Measurements from ENCODE around the gene PPA1.
"Not testable (repeated sequence)": the region's sequence is repeated elsewhere in the genome, so short reads cannot be mapped to it uniquely, and the experiment has no call there.

The PPA1 gene

DNA sequence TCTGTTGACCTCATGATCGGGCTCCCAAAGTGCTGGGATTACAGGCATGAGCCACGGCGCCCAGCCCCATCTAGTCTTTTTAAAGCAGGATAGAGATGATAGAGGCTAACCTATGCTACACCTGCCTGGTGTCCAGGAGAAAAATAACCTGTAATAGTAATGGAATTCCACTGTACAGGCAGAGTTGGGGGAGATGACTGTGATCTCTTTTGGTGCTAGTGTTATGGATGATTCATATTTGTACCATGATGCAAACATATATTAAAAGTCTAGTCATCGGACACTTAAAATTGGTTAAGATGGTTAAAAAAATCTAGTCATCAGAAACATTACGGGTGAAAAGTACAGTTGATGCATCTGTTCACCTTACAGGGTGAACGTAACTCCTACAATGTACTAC lies 56.8 kb downstream of the PPA1 start:
- H3K36me3 Mint-ChIP-seq: peaks cover 2% of the 10 kb centered on the region
- H3K27me3 Mint-ChIP-seq: peaks cover 2% of the 10 kb centered on the region
- H3K4me1 Mint-ChIP-seq (ENCODE audit: low read depth): peaks cover 17% of the 10 kb centered on the region
- H3K4me3 Mint-ChIP-seq: no peak overlapping the region
- H3K9me3 Mint-ChIP-seq (ENCODE audit: low read depth): no peaks in the 10 kb centered on the region
- no peak overlapping the region for H3K27ac Mint-ChIP-seq

- H3K27me3 Mint-ChIP-seq: peaks cover 2% of the 10 kb centered on the region
- peaks cover 2% of the 10 kb centered on the region for H3K36me3 Mint-ChIP-seq
- H3K27ac Mint-ChIP-seq: no peak overlapping the region
- no peaks in the 10 kb centered on the region for H3K9me3 Mint-ChIP-seq (ENCODE audit: low read depth)
- peaks cover 20% of the 10 kb centered on the region for H3K4me1 Mint-ChIP-seq (ENCODE audit: low read depth)
- H3K4me3 Mint-ChIP-seq: no peak overlapping the region
Measured at GRCh38 chr10:70175516-70175915, 57.7 kb downstream of the PPA1 start.

DNA sequence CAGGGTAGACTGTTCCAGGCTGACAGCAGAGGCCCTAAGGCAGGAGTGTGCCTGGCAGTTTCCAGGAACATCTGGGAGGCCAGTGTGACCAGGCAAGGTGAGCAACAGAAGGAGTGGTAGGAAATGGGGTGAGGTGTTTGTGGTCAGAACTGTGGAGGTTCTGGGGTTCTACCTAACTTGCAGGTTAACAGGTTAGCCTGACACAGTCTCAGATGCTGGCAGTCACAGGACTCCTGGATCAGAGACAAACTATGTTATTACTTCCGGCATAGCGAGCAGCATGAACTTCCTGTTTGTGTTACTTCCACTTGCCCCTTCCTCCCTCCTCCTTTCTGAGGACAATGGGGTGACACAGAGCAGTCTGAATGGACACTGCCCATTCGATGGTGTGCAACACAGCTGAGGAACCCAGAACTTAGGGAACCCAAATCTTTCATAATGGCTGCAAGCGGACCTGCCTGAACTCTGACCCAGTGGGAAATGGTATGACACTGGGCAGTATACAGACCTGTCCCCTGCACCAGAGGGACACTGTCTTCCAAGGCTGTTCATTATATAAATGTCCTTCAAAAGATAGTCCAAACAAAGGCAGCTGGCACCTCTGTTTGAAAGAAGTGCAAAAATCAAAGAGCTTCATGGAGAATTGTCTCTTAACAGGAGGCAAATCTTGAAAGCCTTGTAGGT lies 59.0 kb downstream of the PPA1 start:
- Mint-ChIP-seq H3K9me3 (ENCODE audit: low read depth) (no peaks in the 10 kb centered on the region), H3K36me3 (no peaks in the 10 kb centered on the region), H3K4me1 (ENCODE audit: low read depth) (peaks cover 24% of the 10 kb centered on the region), H3K4me3 (peak overlapping the region; percentile 19), H3K27ac (peak overlapping the region; percentile 80), H3K27me3 (no peaks in the 10 kb centered on the region)

GRCh38 chr10:70169649-70170364 lies 63.4 kb downstream of the PPA1 start:
- H3K4me1 Mint-ChIP-seq (ENCODE audit: low read depth): peaks cover 60% of the 10 kb centered on the region
- H3K4me3 Mint-ChIP-seq: peak overlapping the region; percentile 96
- H3K27ac Mint-ChIP-seq: peak overlapping the region; percentile 95
- H3K9me3 Mint-ChIP-seq (ENCODE audit: low read depth): no peaks in the 10 kb centered on the region
- peaks cover 8% of the 10 kb centered on the region for H3K36me3 Mint-ChIP-seq
- no peaks in the 10 kb centered on the region for H3K27me3 Mint-ChIP-seq

DNA sequence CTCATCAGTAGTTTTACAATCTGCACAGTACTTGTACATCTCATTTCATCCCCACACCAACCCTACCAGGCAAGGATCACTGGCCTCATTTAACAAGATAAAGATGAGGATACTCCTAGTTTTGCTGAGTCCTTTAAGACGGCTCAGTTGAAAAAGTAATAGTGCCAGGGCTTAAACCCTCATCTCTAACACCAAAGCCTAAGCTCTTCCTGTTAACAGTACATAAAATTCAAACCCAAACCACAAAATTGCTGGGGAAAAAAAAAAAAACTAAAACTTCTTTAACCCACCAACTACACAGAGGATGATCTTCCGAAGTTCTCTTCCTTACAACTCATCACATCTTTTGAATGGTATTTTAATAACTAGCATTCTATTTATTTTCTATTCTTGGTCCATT lies 64.2 kb downstream of the PPA1 start:
- Mint-ChIP-seq H3K9me3 (ENCODE audit: low read depth) (no peaks in the 10 kb centered on the region), H3K27me3 (no peaks in the 10 kb centered on the region), H3K4me3 (peak overlapping the region; percentile 96), H3K4me1 (ENCODE audit: low read depth) (peaks cover 60% of the 10 kb centered on the region), H3K27ac (peak overlapping the region; percentile 95), H3K36me3 (peaks cover 8% of the 10 kb centered on the region)

DNA sequence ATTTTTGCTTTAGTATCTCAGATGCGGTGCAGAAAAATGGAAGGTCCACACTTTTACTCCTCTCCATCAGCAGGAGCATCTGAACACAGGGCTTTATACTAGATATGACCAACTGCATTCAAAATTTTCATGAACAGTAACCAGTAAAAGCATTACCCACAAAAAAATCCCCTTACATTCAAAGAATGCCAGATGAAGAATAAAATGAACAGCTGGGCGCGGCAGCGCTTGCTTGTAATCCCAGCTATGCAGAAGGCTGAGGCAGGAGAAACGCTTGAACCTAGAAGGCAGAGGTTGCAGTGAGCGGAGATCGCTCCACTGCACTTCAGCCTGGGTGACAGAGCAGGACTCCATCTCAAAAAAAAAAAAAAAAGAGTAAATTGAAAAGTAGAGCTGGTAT lies 66.0 kb downstream of the PPA1 start:
- Mint-ChIP-seq H3K9me3 (ENCODE audit: low read depth) (no peaks in the 10 kb centered on the region), H3K27ac (no peak overlapping the region), H3K4me3 (peak overlapping the region; percentile 57), H3K36me3 (peaks cover 13% of the 10 kb centered on the region), H3K4me1 (ENCODE audit: low read depth) (peaks cover 69% of the 10 kb centered on the region), H3K27me3 (no peaks in the 10 kb centered on the region)

- Mint-ChIP-seq H3K4me3 (peak overlapping the region; percentile 58), H3K9me3 (ENCODE audit: low read depth) (no peaks in the 10 kb centered on the region), H3K36me3 (peaks cover 16% of the 10 kb centered on the region), H3K27ac (peak overlapping the region; percentile 58), H3K4me1 (ENCODE audit: low read depth) (peaks cover 77% of the 10 kb centered on the region), H3K27me3 (no peaks in the 10 kb centered on the region)
Measured at GRCh38 chr10:70166394-70166793, 66.8 kb downstream of the PPA1 start.

- peaks cover 84% of the 10 kb centered on the region for H3K4me1 Mint-ChIP-seq (ENCODE audit: low read depth)
- peaks cover 22% of the 10 kb centered on the region for H3K36me3 Mint-ChIP-seq
- peak overlapping the region; percentile 78 for H3K4me3 Mint-ChIP-seq
- peak overlapping the region; percentile 93 for H3K27ac Mint-ChIP-seq
- no peaks in the 10 kb centered on the region for H3K9me3 Mint-ChIP-seq (ENCODE audit: low read depth)
- no peaks in the 10 kb centered on the region for H3K27me3 Mint-ChIP-seq
Measured at GRCh38 chr10:70164163-70164562, 69.1 kb downstream of the PPA1 start.

DNA sequence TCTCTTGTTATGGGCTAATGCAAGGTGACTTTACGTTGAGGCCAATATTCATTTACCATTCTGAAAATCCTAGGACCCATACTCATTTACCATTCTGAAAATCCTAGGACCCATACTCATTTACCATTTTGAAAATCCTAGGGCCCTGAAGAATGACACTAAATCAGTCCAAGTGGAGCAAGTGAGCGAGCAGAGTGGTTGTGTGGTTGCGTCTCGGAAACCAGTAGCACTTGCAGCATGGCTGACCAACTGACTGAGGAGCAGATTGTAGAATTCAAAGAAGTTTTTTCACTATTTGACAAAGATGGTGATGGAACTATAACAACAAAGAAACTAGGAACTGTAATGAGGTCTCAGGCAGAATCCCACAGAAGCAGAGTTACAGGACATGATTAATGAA lies 69.8 kb downstream of the PPA1 start:
- Mint-ChIP-seq H3K9me3 (ENCODE audit: low read depth) (no peaks in the 10 kb centered on the region), H3K27ac (peak overlapping the region; percentile 93), H3K4me3 (peak overlapping the region; percentile 78), H3K36me3 (peaks cover 20% of the 10 kb centered on the region), H3K4me1 (ENCODE audit: low read depth) (peaks cover 79% of the 10 kb centered on the region), H3K27me3 (no peaks in the 10 kb centered on the region)

- peaks cover 73% of the 10 kb centered on the region for H3K4me1 Mint-ChIP-seq (ENCODE audit: low read depth)
- H3K36me3 Mint-ChIP-seq: peaks cover 20% of the 10 kb centered on the region
- peak overlapping the region; percentile 78 for H3K4me3 Mint-ChIP-seq
Measured at GRCh38 chr10:70162892-70163201, 70.4 kb downstream of the PPA1 start.

DNA sequence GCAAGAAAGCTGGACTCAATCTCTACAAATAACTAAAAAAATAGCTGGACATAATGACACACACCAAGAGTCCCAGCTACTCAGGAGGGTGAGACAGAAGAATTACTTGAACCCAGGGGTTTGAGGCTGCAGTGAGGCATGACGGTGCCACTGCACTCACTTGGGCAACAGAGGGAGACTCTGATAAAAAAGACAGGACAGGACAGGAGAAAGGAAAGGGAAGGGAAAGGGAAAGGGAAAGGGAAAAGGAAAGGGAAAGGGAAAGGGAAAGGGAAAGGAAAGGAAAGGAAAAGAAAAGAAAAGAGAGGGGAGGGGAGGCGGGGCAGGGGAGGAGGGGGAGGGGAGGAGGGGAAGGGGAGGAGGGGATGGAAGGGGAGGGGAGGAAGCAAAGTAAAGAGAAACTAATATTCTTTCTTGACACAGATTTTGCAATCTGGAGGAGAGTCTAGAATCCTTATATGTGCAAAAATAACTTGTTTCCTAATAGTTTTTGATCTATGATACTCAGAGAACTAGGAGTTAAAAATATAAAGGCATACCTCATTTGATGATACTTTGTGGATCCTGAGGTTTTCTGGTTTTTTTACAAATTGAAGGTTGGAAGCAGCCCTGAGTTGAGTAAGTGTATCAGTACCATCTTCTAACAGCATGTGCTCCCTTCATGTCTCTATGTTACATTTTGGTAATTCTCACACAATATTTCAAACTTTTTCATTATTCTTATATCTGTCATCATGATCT lies 70.9 kb downstream of the PPA1 start:
- H3K27ac Mint-ChIP-seq: peak overlapping the region; percentile 93
- H3K27me3 Mint-ChIP-seq: no peaks in the 10 kb centered on the region
- H3K36me3 Mint-ChIP-seq: peaks cover 20% of the 10 kb centered on the region
- peak overlapping the region; percentile 78 for H3K4me3 Mint-ChIP-seq
- no peaks in the 10 kb centered on the region for H3K9me3 Mint-ChIP-seq (ENCODE audit: low read depth)
- H3K4me1 Mint-ChIP-seq (ENCODE audit: low read depth): peaks cover 71% of the 10 kb centered on the region

More at GRCh38 chr10:70162892-70163201, 70.4 kb downstream of the PPA1 start:
- peak overlapping the region; percentile 93 for H3K27ac Mint-ChIP-seq
- H3K9me3 Mint-ChIP-seq (ENCODE audit: low read depth): no peaks in the 10 kb centered on the region
- no peaks in the 10 kb centered on the region for H3K27me3 Mint-ChIP-seq

- peak overlapping the region; percentile 93 for H3K27ac Mint-ChIP-seq
- no peaks in the 10 kb centered on the region for H3K9me3 Mint-ChIP-seq (ENCODE audit: low read depth)
- peaks cover 22% of the 10 kb centered on the region for H3K36me3 Mint-ChIP-seq
- peak overlapping the region; percentile 78 for H3K4me3 Mint-ChIP-seq
- no peaks in the 10 kb centered on the region for H3K27me3 Mint-ChIP-seq
- peaks cover 62% of the 10 kb centered on the region for H3K4me1 Mint-ChIP-seq (ENCODE audit: low read depth)
Measured at GRCh38 chr10:70160798-70161197, 72.4 kb downstream of the PPA1 start.

GRCh38 chr10:70159366-70159765 lies 73.9 kb downstream of the PPA1 start:
- H3K4me3 Mint-ChIP-seq; H3K27me3 Mint-ChIP-seq; H3K27ac Mint-ChIP-seq; H3K9me3 Mint-ChIP-seq (ENCODE audit: low read depth): not testable (repeated sequence)
- Mint-ChIP-seq H3K4me1 (ENCODE audit: low read depth) (peaks cover 57% of the 10 kb centered on the region), H3K36me3 (peaks cover 21% of the 10 kb centered on the region)

GRCh38 chr10:70158113-70158512 lies 75.1 kb downstream of the PPA1 start:
- Mint-ChIP-seq H3K9me3 (ENCODE audit: low read depth) (no peaks in the 10 kb centered on the region), H3K4me3 (no peak overlapping the region), H3K4me1 (ENCODE audit: low read depth) (peaks cover 45% of the 10 kb centered on the region), H3K36me3 (peaks cover 17% of the 10 kb centered on the region), H3K27me3 (no peaks in the 10 kb centered on the region), H3K27ac (no peak overlapping the region)

- Mint-ChIP-seq H3K27ac (peak overlapping the region; percentile 25), H3K36me3 (peaks cover 10% of the 10 kb centered on the region), H3K9me3 (ENCODE audit: low read depth) (no peaks in the 10 kb centered on the region), H3K27me3 (no peaks in the 10 kb centered on the region), H3K4me1 (ENCODE audit: low read depth) (peaks cover 26% of the 10 kb centered on the region), H3K4me3 (no peak overlapping the region)
Measured at GRCh38 chr10:70155255-70155838, 77.9 kb downstream of the PPA1 start.
